ENCODE results near the gene RFX1.

RFX1 gene

GRCh38 chr19:13995878-13996765 is 10.0 kb downstream of the RFX1 start:
- no peak for DNase-seq

- peak; percentile 43 for DNase-seq
Observed at GRCh38 chr19:13995017-13995728, 10.9 kb downstream of the RFX1 start.

GRCh38 chr19:13993590-13994300 is 12.4 kb downstream of the RFX1 start:
- DNase-seq: no peak

GRCh38 chr19:13992025-13992424 is 14.1 kb downstream of the RFX1 start:
- DNase-seq: no peak

- no peak for DNase-seq
Observed at GRCh38 chr19:13990085-13990484, 16.0 kb downstream of the RFX1 start.

- no peak for DNase-seq
Observed at GRCh38 chr19:13989487-13989886, 16.6 kb downstream of the RFX1 start.

GRCh38 chr19:13987101-13987890 is 18.8 kb downstream of the RFX1 start:
- DNase-seq: no peak

GRCh38 chr19:13986348-13986904 is 19.7 kb downstream of the RFX1 start:
- DNase-seq: peak; percentile 93

- DNase-seq: no peak
Observed at GRCh38 chr19:13985771-13986347, 20.3 kb downstream of the RFX1 start.

GRCh38 chr19:13984875-13985741 is 21.0 kb downstream of the RFX1 start:
- no peak for DNase-seq

GRCh38 chr19:13984186-13984585 is 21.9 kb downstream of the RFX1 start:
- no peak for DNase-seq

- no peak for DNase-seq
Observed at GRCh38 chr19:13983213-13983889, 22.8 kb downstream of the RFX1 start.

- DNase-seq: no peak
Observed at GRCh38 chr19:13982773-13983172, 23.3 kb downstream of the RFX1 start.

- DNase-seq: no peak
Observed at GRCh38 chr19:13981988-13982501, 24.1 kb downstream of the RFX1 start.

GRCh38 chr19:13981467-13981866 is 24.7 kb downstream of the RFX1 start:
- DNase-seq: no peak

GRCh38 chr19:13981021-13981420 is 25.1 kb downstream of the RFX1 start:
- no peak for DNase-seq

GRCh38 chr19:13980340-13980739 is 25.8 kb downstream of the RFX1 start:
- no peak for DNase-seq

GRCh38 chr19:13979686-13980085 is 26.4 kb downstream of the RFX1 start:
- no peak for DNase-seq

GRCh38 chr19:13979244-13979615 is 26.9 kb downstream of the RFX1 start:
- DNase-seq: no peak

All from fibroblast of skin of right biceps (primary cell).